Measurements from ENCODE around the gene FAM89B.

- TF ChIP-seq CTBP1 (IDR thresholded peaks at IDR 0.05; ENCODE audit: borderline replicate concordance): no peak
- TF ChIP-seq BHLHE40 (IDR thresholded peaks at IDR 0.05; ENCODE audit: borderline replicate concordance): no peak
- TF ChIP-seq FOXM1 (IDR thresholded peaks at IDR 0.05; ENCODE audit: borderline replicate concordance): no peak
Observed at GRCh38 chr11:65616575-65617001, 44.2 kb downstream of the FAM89B start.
